Central memory CD4-positive, alpha-beta T cell (primary cell): Measurements from ENCODE around the gene WNT4.

ENCODE experiments used
- DNase-seq: peaks from one replicate; pipeline ENCODE4 v3.0.0; 2022

WNT4 gene

DNA sequence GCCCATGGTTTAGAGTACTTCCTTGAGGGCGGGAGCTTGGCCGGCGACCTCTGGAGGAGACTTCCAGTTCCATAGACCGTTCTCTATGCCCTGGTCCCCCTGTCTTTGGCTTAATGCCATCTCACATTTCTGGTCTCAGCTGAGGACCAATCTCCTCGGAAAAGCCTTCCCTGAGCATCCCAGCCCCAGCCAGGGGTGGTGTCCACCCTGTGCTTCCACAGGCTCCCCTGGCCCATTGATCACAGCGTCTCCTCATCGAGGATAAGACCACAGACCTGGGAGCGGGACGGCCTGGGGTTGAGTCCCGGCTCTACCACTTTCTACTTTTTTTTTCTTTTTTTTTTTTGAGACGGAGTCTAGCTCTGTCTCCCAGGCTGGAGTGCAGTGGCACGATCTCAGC is 14.5 kb downstream of the WNT4 start:
- no peak for DNase-seq

DNA sequence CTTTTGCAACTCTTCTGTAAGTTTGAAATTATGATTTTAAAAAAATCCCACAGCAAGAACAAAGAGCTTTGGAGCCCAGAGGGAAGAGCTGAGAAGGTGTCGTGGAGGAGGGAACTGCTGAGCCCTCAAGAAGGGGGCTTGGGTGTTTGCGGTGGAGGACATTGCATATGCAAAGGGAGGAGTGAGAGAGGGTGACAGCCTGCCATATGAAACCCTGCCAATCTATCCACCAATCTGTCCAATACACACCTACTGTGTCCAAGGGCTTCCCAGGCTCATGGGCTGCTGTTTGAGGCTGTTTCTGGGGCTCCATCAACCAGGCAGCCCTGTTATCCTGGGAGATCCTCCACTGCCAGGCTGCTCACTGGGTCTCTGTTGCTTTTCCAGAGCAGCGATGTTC is 15.2 kb downstream of the WNT4 start:
- no peak for DNase-seq

GRCh38 chr1:22127248-22127647 is 15.6 kb downstream of the WNT4 start:
- DNase-seq: no peak

GRCh38 chr1:22126531-22126930 is 16.4 kb downstream of the WNT4 start:
- DNase-seq: no peak

DNA sequence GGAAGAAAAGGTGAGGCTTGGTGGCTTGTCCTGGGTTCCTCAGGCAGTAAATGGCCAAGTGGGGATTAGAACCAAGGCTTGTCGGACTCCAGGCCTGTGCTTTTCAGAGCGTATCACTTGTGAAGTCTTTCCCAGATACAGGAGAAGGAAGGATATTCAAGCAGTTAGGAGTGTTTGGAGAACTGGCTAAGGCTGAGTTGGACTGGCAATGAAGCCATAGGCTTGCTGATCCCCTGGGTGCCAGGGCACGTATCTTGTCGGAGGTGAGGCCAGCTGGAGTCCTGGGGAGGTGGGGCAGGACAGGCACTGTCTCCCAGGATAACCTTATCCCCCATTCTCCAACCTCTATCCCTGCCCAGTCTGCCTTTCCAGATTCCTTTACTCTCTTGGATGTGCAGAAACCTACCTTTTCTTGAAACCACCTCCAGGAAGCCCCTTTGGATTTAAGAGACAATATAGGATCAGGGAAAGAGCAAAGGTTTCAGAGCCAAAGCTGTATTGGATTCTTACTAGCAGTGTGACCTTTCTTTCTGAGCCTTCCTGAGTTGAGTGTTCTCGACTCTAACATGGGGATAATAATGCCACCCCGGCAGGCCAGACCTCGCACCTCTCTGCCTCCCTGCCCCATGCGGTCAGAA is 18.2 kb downstream of the WNT4 start:
- DNase-seq: no peak

- DNase-seq: no peak
Observed at GRCh38 chr1:22123901-22124404, 18.9 kb downstream of the WNT4 start.

DNA sequence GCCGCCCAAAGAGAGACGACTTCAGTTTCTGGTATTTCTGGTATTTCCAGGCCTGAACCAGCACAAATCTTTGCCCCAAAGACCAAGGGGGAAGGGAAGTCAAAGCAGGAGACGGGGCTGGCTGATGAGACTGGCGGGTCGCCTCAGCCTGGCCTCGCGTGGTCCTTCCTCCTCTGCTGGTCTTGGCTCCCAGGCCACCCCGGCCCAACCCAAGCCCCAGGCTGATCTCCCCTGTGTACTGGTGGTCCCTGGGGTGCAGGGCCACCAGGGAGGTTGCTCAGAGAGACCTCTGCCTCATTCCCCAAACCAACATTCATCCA is 19.9 kb downstream of the WNT4 start:
- no peak for DNase-seq

- no peak for DNase-seq
Observed at GRCh38 chr1:22122273-22123070, 20.4 kb downstream of the WNT4 start.

DNA sequence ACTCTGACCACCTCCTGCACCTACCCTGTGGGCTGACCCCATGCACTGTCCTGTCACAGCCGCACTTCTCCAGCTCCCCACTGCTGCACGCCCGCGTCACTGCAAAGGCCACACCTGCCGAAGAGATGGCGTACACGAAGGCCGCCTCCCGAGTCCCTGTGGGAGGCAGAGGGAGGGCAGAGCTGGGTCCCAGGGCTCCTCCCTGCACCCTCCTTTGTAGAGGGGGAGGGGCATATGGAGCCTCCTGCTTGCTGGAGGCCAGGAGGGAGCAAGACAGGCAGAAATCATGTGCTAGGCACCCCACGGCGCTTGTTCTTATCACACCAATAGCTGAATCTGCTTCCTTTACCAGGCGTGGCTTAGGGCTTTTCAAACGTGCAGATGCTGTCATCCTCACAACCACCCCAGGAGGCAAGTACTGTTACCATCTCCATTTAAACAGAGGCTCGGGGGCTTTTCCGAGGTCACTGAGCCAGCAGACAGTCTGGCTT is 21.4 kb downstream of the WNT4 start:
- no peak for DNase-seq

DNA sequence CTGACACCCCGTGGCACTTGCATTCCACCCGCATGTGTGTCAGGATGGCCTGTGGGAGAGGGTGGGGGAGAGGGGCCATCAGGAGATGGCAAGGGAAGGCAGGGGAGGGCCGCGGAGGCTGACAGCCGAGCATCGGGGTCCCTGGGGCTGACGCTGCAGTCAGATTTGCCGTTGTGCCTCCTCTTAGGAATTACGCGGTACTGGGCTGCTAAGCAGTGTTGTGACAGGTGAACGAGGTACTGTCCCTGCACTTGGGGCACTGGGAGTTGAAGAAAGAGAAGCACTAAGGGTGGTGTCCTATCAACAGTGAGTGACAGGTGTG is 22.5 kb downstream of the WNT4 start:
- DNase-seq: no peak

GRCh38 chr1:22119626-22120468 is 23.1 kb downstream of the WNT4 start:
- DNase-seq: no peak

- no peak for DNase-seq
Observed at GRCh38 chr1:22118291-22118992, 24.5 kb downstream of the WNT4 start.

GRCh38 chr1:22117851-22118250 is 25.0 kb downstream of the WNT4 start:
- no peak for DNase-seq

DNA sequence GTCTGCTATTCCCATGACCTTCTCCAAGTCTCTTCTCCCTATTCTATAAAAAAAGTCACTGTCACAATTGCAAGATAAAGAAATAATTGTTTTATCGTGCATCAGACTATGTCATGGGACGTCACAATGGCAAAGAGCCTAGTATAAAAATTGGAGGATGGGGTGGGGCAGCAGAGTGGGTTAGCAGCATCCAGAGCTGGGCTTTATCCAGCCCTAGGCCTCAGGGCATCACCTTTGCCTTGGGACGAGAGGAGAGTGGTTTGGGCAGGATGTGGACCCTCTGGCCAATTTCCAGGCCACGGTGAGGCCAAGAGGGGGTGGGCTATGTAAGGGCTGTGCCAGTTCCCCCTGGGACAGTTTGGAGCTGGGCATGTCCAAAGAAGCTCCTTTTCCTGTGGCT is 25.7 kb downstream of the WNT4 start:
- no peak for DNase-seq

- no peak for DNase-seq
Observed at GRCh38 chr1:22115286-22115685, 27.6 kb downstream of the WNT4 start.

DNA sequence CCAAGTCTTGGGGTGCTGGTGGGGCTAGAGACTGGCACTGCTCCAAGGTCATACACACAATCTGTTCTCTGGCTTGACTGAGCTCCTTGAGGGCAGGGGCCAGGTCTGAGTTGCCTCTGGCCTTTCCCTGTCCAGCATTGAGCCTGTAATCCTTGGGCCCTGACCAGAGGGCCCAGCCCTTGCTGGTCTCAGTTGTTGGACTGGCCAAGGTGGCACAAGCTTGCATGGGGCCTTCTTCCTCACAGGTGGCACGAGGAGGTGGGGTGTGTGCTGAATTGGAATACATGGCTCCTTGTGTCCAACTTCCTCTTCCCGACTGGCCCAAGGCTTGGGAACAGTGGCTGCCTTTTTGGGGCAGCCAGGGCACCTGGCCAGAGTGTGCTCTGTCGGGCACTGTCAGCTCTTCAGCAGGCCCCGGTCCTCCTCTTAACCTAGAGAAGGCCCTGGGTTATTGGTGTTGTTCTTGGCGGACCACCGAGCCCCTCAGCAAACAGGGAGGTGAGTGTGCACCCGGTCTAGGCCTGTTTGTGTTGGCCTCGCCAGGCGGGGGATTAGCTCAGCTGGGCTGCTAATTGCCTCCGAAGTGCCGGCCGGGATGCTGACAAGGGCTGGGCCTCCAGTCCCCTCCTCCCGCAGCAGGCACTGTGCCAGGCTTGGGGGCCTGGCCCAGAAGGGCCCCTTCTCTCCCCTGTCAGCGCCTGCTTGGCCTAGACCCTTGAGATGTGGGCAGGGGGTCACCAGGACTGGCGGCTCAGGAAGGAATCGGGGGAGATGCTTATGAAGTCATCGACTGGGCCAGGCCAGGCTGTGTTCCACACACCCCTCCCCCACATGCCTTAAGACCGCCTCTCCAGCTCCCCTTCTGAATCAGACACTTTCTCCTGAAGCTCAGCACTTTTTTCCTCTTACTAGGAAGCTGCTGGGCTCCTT is 28.5 kb downstream of the WNT4 start:
- DNase-seq: no peak

DNA sequence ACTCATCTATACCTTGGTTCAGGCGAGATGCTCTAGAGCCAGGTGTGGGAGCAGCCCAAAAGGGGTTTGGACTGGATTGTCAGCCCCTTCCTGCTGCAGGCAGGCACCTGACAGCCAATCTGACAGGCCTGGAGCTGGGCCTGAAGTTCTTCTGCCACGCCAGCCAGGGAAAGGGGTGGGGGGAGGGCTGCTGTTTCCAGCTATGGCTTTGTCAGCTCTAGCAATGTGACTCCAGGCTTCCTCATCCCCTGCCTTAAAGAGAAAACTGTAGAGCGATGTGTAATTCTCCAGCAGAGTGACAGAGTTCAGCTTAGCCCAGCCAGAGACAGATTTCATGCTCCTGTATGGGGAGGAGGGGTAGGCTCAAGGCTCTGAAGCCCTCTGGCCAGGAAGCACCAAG is 30.3 kb downstream of the WNT4 start:
- no peak for DNase-seq

- DNase-seq: no peak
Observed at GRCh38 chr1:22111620-22112019, 31.3 kb downstream of the WNT4 start.

- no peak for DNase-seq
Observed at GRCh38 chr1:22111115-22111514, 31.8 kb downstream of the WNT4 start.

DNA sequence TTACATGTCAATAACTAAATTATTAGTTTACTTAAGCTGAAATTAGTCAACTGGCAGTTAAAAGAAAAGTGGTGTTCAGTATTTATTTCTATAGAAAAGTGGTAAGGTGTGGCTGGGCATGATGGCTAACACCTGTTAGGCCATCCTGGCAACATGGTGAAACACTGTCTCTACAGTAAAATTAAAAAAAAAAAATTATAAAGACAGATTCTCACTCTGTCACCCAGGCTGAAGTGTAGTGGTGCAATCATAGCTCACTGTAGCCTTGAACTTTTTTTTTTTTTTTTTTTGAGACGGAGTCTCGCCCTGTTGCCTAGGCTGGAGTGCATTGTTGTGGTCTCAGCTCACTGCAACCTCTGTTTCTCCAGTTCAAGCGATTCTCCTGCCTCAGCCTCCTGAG is 32.9 kb downstream of the WNT4 start:
- DNase-seq: no peak

- no peak for DNase-seq
Observed at GRCh38 chr1:22108339-22109105, 34.4 kb downstream of the WNT4 start.
